ENCODE results near the gene RIMS1.

RIMS1 gene

GRCh38 chr6:72238900-72239299, 352.6 kb downstream of the RIMS1 start:
- DNase-seq (ENCODE audit: low read depth in 2 of 2): no peak

GRCh38 chr6:72245565-72245964, 359.2 kb downstream of the RIMS1 start:
- DNase-seq (ENCODE audit: low read depth in 2 of 2): no peak

- no peak for DNase-seq (ENCODE audit: low read depth in 2 of 2)
Observed at GRCh38 chr6:72246926-72247325, 360.6 kb downstream of the RIMS1 start.

- DNase-seq (ENCODE audit: low read depth in 2 of 2): no peak
Observed at GRCh38 chr6:72248621-72249020, 362.3 kb downstream of the RIMS1 start.

- no peak for DNase-seq (ENCODE audit: low read depth in 2 of 2)
Observed at GRCh38 chr6:72250664-72251063, 364.3 kb downstream of the RIMS1 start.

- no peak for DNase-seq (ENCODE audit: low read depth in 2 of 2)
Observed at GRCh38 chr6:72260489-72260888, 374.1 kb downstream of the RIMS1 start.

- DNase-seq (ENCODE audit: low read depth in 2 of 2): no peak
Observed at GRCh38 chr6:72261554-72261953, 375.2 kb downstream of the RIMS1 start.

GRCh38 chr6:72262254-72262653, 375.9 kb downstream of the RIMS1 start:
- no peak for DNase-seq (ENCODE audit: low read depth in 2 of 2)

GRCh38 chr6:72267470-72267869, 381.1 kb downstream of the RIMS1 start:
- DNase-seq (ENCODE audit: low read depth in 2 of 2): no peak

GRCh38 chr6:72271531-72271930, 385.2 kb downstream of the RIMS1 start:
- no peak for DNase-seq (ENCODE audit: low read depth in 2 of 2)

- DNase-seq (ENCODE audit: low read depth in 2 of 2): no peak
Observed at GRCh38 chr6:72272958-72273357, 386.6 kb downstream of the RIMS1 start.

GRCh38 chr6:72275888-72276287, 389.5 kb downstream of the RIMS1 start:
- DNase-seq (ENCODE audit: low read depth in 2 of 2): no peak

- no peak for DNase-seq (ENCODE audit: low read depth in 2 of 2)
Observed at GRCh38 chr6:72282201-72282600, 395.9 kb downstream of the RIMS1 start.

GRCh38 chr6:72283571-72283970, 397.2 kb downstream of the RIMS1 start:
- DNase-seq (ENCODE audit: low read depth in 2 of 2): no peak

GRCh38 chr6:72286911-72287311, 400.6 kb downstream of the RIMS1 start:
- no peak for DNase-seq (ENCODE audit: low read depth in 2 of 2)

- no peak for DNase-seq (ENCODE audit: low read depth in 2 of 2)
Observed at GRCh38 chr6:72287801-72288200, 401.5 kb downstream of the RIMS1 start.

- no peak for DNase-seq (ENCODE audit: low read depth in 2 of 2)
Observed at GRCh38 chr6:72288592-72288991, 402.2 kb downstream of the RIMS1 start.

- no peak for DNase-seq (ENCODE audit: low read depth in 2 of 2)
Observed at GRCh38 chr6:72290620-72291019, 404.3 kb downstream of the RIMS1 start.

GRCh38 chr6:72296375-72296774, 410.0 kb downstream of the RIMS1 start:
- DNase-seq (ENCODE audit: low read depth in 2 of 2): no peak

GRCh38 chr6:72305971-72306370, 419.6 kb downstream of the RIMS1 start:
- no peak for DNase-seq (ENCODE audit: low read depth in 2 of 2)

- DNase-seq (ENCODE audit: low read depth in 2 of 2): no peak
Observed at GRCh38 chr6:72316675-72317380, 430.5 kb downstream of the RIMS1 start.

- no peak for DNase-seq (ENCODE audit: low read depth in 2 of 2)
Observed at GRCh38 chr6:72321788-72322187, 435.4 kb downstream of the RIMS1 start.

- DNase-seq (ENCODE audit: low read depth in 2 of 2): no peak
Observed at GRCh38 chr6:72322771-72323170, 436.4 kb downstream of the RIMS1 start.

GRCh38 chr6:72324591-72324990, 438.2 kb downstream of the RIMS1 start:
- no peak for DNase-seq (ENCODE audit: low read depth in 2 of 2)

All from stimulated activated CD4-positive, alpha-beta T cell treated with anti-CD3 and anti-CD28 coated beads, Interleukin-1b, Interleukin-23, amount 100 ng/mL, for 4 hours (primary cell).